Activated CD8-positive, alpha-beta memory T cell treated with anti-CD3 and anti-CD28 coated beads, Interleukin-2, amount 10 ng/mL, durations not matched to agents 7 days and 5 days (primary cell): ENCODE data around the gene COG4. TPM values are rescaled to one million over a fixed set of nuclear protein-coding genes. Genes with fewer than 3 reads are reported as not detected.

ENCODE experiments used
- ATAC-seq: fragments of 150-1000 bp; cut with Tn5 transposase; one replicate; pipeline ENCODE4 v1.10.0; 2021; ENCODE audit warnings: moderate library complexity
- CTCF ChIA-PET: fragments of 350-600 bp; sonication (Branson Sonifier 250); formaldehyde crosslinking; loops from one replicate; lab custom pipeline; 2021; ENCODE audit warnings: antibody characterized with exemption; lab: Charles Lee
- DNase-seq: peaks from one replicate; pipeline ENCODE4 v3.0.0-alpha.2; 2020
- H3K27ac Mint-ChIP-seq: one replicate; pipeline ENCODE4 v1.8.0; 2021; ENCODE audit warnings: mild to moderate bottlenecking, mixed read lengths
- H3K27me3 Mint-ChIP-seq: one replicate; pipeline ENCODE4 v1.8.0; 2021; ENCODE audit warnings: mixed read lengths
- H3K36me3 Mint-ChIP-seq: one replicate; pipeline ENCODE4 v1.8.0; 2021; ENCODE audit warnings: mild to moderate bottlenecking, mixed read lengths
- H3K4me1 Mint-ChIP-seq: one replicate; pipeline ENCODE4 v1.8.0; 2021; ENCODE audit warnings: mixed read lengths
- H3K4me3 Mint-ChIP-seq: one replicate; pipeline ENCODE4 v1.8.0; 2021; ENCODE audit warnings: mild to moderate bottlenecking, moderate library complexity, mixed read lengths
- H3K9me3 Mint-ChIP-seq: one replicate; pipeline ENCODE4 v1.8.0; 2022; ENCODE audit warnings: low read depth, mixed read lengths
- total RNA-seq, 2 experiments: library from RNA; stranded (reverse); gene quantifications; one replicate each; pipeline ENCODE4 v1.2.3, GENCODE V29; 2021

COG4 gene
- total RNA-seq, 2 experiments from 2014 or later = 67.3 to 72.5 TPM

GRCh38 chr16:70484867-70485266 is 38.5 kb downstream of the COG4 start:
- H3K27me3 Mint-ChIP-seq = no peaks in the 10 kb centered on the region
- ATAC-seq = no peak
- H3K9me3 Mint-ChIP-seq = no peaks in the 10 kb centered on the region
- H3K4me1 Mint-ChIP-seq = peaks cover 8% of the 10 kb centered on the region
- peaks cover 10% of the 10 kb centered on the region for H3K36me3 Mint-ChIP-seq
- no peak overlapping the region for H3K27ac Mint-ChIP-seq
- H3K4me3 Mint-ChIP-seq = no peak overlapping the region
- no peak for DNase-seq
- CTCF ChIA-PET = no interaction called here

GRCh38 chr16:70483426-70483825 is 39.9 kb downstream of the COG4 start:
- Mint-ChIP-seq H3K27ac (no peak overlapping the region), H3K27me3 (no peaks in the 10 kb centered on the region), H3K36me3 (peaks cover 8% of the 10 kb centered on the region), H3K4me1 (peaks cover 15% of the 10 kb centered on the region), H3K9me3 (no peaks in the 10 kb centered on the region), H3K4me3 (no peak overlapping the region)
- ATAC-seq (peak; percentile 41), DNase-seq (no peak)
- CTCF ChIA-PET = no interaction called here

- no peak for DNase-seq
- CTCF ChIA-PET = no interaction called here
- no peak overlapping the region for H3K27ac Mint-ChIP-seq
Observed at GRCh38 chr16:70482624-70483023, 40.7 kb downstream of the COG4 start.

GRCh38 chr16:70481929-70482536 is 41.3 kb downstream of the COG4 start:
- Mint-ChIP-seq H3K36me3 (peaks cover 8% of the 10 kb centered on the region), H3K9me3 (no peaks in the 10 kb centered on the region), H3K4me1 (peaks cover 28% of the 10 kb centered on the region), H3K4me3 (no peak overlapping the region), H3K27me3 (no peaks in the 10 kb centered on the region), H3K27ac (no peak overlapping the region)
- DNase-seq = no peak
- no peak for ATAC-seq
- CTCF ChIA-PET = interaction anchor here (0.5 to 1.0 kb wide), 2 partner anchors 85 to 86 kb away, joined by 4 read pairs; no protein-coding TSS in a partner anchor

More at GRCh38 chr16:70482624-70483023, 40.7 kb downstream of the COG4 start:
- H3K9me3 Mint-ChIP-seq = no peaks in the 10 kb centered on the region
- H3K36me3 Mint-ChIP-seq = peaks cover 8% of the 10 kb centered on the region
- ATAC-seq = no peak
- no peaks in the 10 kb centered on the region for H3K27me3 Mint-ChIP-seq
- H3K4me3 Mint-ChIP-seq = no peak overlapping the region
- peaks cover 23% of the 10 kb centered on the region for H3K4me1 Mint-ChIP-seq

- no peak overlapping the region for H3K4me3 Mint-ChIP-seq
- no peak overlapping the region for H3K27ac Mint-ChIP-seq
- DNase-seq (no peak), ATAC-seq (no peak)
- peaks cover 3% of the 10 kb centered on the region for H3K36me3 Mint-ChIP-seq
- H3K9me3 Mint-ChIP-seq = no peaks in the 10 kb centered on the region
- no peaks in the 10 kb centered on the region for H3K27me3 Mint-ChIP-seq
- H3K4me1 Mint-ChIP-seq = peaks cover 40% of the 10 kb centered on the region
- CTCF ChIA-PET = interaction anchor here (0.7 to 1.0 kb wide), 2 partner anchors 28 to 84 kb away, joined by 3 to 4 read pairs; no protein-coding TSS in a partner anchor
Observed at GRCh38 chr16:70480127-70481105, 42.9 kb downstream of the COG4 start.

- Mint-ChIP-seq H3K4me3 (no peak overlapping the region), H3K4me1 (peaks cover 41% of the 10 kb centered on the region), H3K36me3 (peaks cover 3% of the 10 kb centered on the region), H3K9me3 (no peaks in the 10 kb centered on the region), H3K27me3 (no peaks in the 10 kb centered on the region), H3K27ac (peak overlapping the region; percentile 40)
- ATAC-seq (no peak), DNase-seq (no peak)
- CTCF ChIA-PET = interaction anchor here (0.8 to 2.1 kb wide), 4 partner anchors 10 to 106 kb away, joined by 4 to 6 read pairs (median 5); no protein-coding TSS in a partner anchor
Observed at GRCh38 chr16:70478912-70479341, 44.4 kb downstream of the COG4 start.

- H3K27me3 Mint-ChIP-seq = no peaks in the 10 kb centered on the region
- H3K4me3 Mint-ChIP-seq = no peak overlapping the region
Observed at GRCh38 chr16:70478169-70478568, 45.2 kb downstream of the COG4 start.

GRCh38 chr16:70476272-70477020 is 46.9 kb downstream of the COG4 start:
- H3K27ac Mint-ChIP-seq = peak overlapping the region; percentile 94
- peak; percentile 81 for DNase-seq
- H3K4me1 Mint-ChIP-seq = peaks cover 33% of the 10 kb centered on the region
- H3K9me3 Mint-ChIP-seq = no peaks in the 10 kb centered on the region
- peaks cover 3% of the 10 kb centered on the region for H3K36me3 Mint-ChIP-seq
- no peaks in the 10 kb centered on the region for H3K27me3 Mint-ChIP-seq
- H3K4me3 Mint-ChIP-seq = no peak overlapping the region
- CTCF ChIA-PET = interaction anchor here (1.0 kb wide), 1 partner anchor 77 kb away, joined by 3 read pairs; no protein-coding TSS in a partner anchor
- peak; percentile 93 for ATAC-seq

More at GRCh38 chr16:70478169-70478568, 45.2 kb downstream of the COG4 start:
- CTCF ChIA-PET = interaction anchor here (0.8 to 2.1 kb wide), 5 partner anchors 9 to 105 kb away, joined by 4 to 6 read pairs (median 5); no protein-coding TSS in a partner anchor
- peak overlapping the region; percentile 94 for H3K27ac Mint-ChIP-seq
- H3K4me1 Mint-ChIP-seq = peaks cover 33% of the 10 kb centered on the region
- H3K36me3 Mint-ChIP-seq = peaks cover 3% of the 10 kb centered on the region
- H3K9me3 Mint-ChIP-seq = no peaks in the 10 kb centered on the region
- ATAC-seq (no peak), DNase-seq (no peak)

GRCh38 chr16:70475054-70475871 is 48.1 kb downstream of the COG4 start:
- ATAC-seq (no peak), DNase-seq (no peak)
- Mint-ChIP-seq H3K36me3 (peaks cover 2% of the 10 kb centered on the region), H3K9me3 (no peaks in the 10 kb centered on the region), H3K27me3 (no peaks in the 10 kb centered on the region), H3K27ac (peak overlapping the region; percentile 63), H3K4me3 (no peak overlapping the region), H3K4me1 (peaks cover 33% of the 10 kb centered on the region)
- CTCF ChIA-PET = no interaction called here

- Mint-ChIP-seq H3K36me3 (peaks cover 2% of the 10 kb centered on the region), H3K27ac (no peak overlapping the region), H3K4me3 (no peak overlapping the region), H3K4me1 (peaks cover 33% of the 10 kb centered on the region), H3K27me3 (no peaks in the 10 kb centered on the region), H3K9me3 (no peaks in the 10 kb centered on the region)
- CTCF ChIA-PET = no interaction called here
- ATAC-seq (no peak), DNase-seq (no peak)
Observed at GRCh38 chr16:70474320-70475053, 48.9 kb downstream of the COG4 start.

GRCh38 chr16:70473446-70474319 is 49.7 kb downstream of the COG4 start:
- ATAC-seq (no peak), DNase-seq (no peak)
- Mint-ChIP-seq H3K27ac (peak overlapping the region; percentile 47), H3K4me1 (peaks cover 29% of the 10 kb centered on the region), H3K36me3 (peaks cover 2% of the 10 kb centered on the region), H3K9me3 (no peaks in the 10 kb centered on the region), H3K4me3 (no peak overlapping the region), H3K27me3 (no peaks in the 10 kb centered on the region)
- CTCF ChIA-PET = no interaction called here
